HG02973 (cell line): ENCODE measurements around the gene CSMD2.

ENCODE experiments used
- ATAC-seq: cut with Tn5 transposase; IDR thresholded peaks from one replicate; pipeline ENCODE4 v1.9.1; 2021; ENCODE audit warnings: moderate library complexity; ENCODE audit not compliant: unreplicated experiment

The CSMD2 gene

GRCh38 chr1:33914531-33914930 lies 250.5 kb downstream of the CSMD2 start:
- no peak for ATAC-seq

- no peak for ATAC-seq
These were observed 256.6 kb downstream of the CSMD2 start for GRCh38 chr1:33908324-33908956.

- no peak for ATAC-seq
These were observed 258.9 kb downstream of the CSMD2 start for GRCh38 chr1:33906156-33906555.

- ATAC-seq, result no peak
These were observed 259.8 kb downstream of the CSMD2 start for GRCh38 chr1:33905241-33905640.

GRCh38 chr1:33903210-33903589 lies 261.8 kb downstream of the CSMD2 start:
- ATAC-seq, result peak; percentile 55

- peak; percentile 72 for ATAC-seq
These were observed 262.4 kb downstream of the CSMD2 start for GRCh38 chr1:33902486-33903209.

GRCh38 chr1:33899746-33900145 lies 265.3 kb downstream of the CSMD2 start:
- no peak for ATAC-seq

- no peak for ATAC-seq
These were observed 266.1 kb downstream of the CSMD2 start for GRCh38 chr1:33898881-33899280.

- no peak for ATAC-seq
These were observed 266.6 kb downstream of the CSMD2 start for GRCh38 chr1:33898406-33898805.

- no peak for ATAC-seq
These were observed 267.8 kb downstream of the CSMD2 start for GRCh38 chr1:33897092-33897725.

- no peak for ATAC-seq
These were observed 269.1 kb downstream of the CSMD2 start for GRCh38 chr1:33895976-33896375.

- no peak for ATAC-seq
These were observed 269.6 kb downstream of the CSMD2 start for GRCh38 chr1:33895396-33895795.

- ATAC-seq, result no peak
These were observed 271.7 kb downstream of the CSMD2 start for GRCh38 chr1:33893147-33893830.

GRCh38 chr1:33886496-33886895 lies 278.5 kb downstream of the CSMD2 start:
- ATAC-seq, result no peak

- ATAC-seq, result no peak
These were observed 284.7 kb downstream of the CSMD2 start for GRCh38 chr1:33880305-33880704.

GRCh38 chr1:33878392-33878791 lies 286.6 kb downstream of the CSMD2 start:
- no peak for ATAC-seq

GRCh38 chr1:33876970-33877650 lies 287.9 kb downstream of the CSMD2 start:
- ATAC-seq, result no peak

- ATAC-seq, result no peak
These were observed 289.2 kb downstream of the CSMD2 start for GRCh38 chr1:33875862-33876261.

- ATAC-seq, result no peak
These were observed 290.4 kb downstream of the CSMD2 start for GRCh38 chr1:33874636-33875035.

- no peak for ATAC-seq
These were observed 292.3 kb downstream of the CSMD2 start for GRCh38 chr1:33872683-33873082.

- no peak for ATAC-seq
These were observed 292.8 kb downstream of the CSMD2 start for GRCh38 chr1:33872275-33872674.
